GM21723 (cell line): ENCODE measurements around the gene KDM1A.

Source experiments
- ATAC-seq: cut with Tn5 transposase; IDR thresholded peaks from one replicate; pipeline ENCODE4 v1.9.1; 2021; ENCODE audit warnings: mild to moderate bottlenecking, moderate library complexity; ENCODE audit not compliant: unreplicated experiment

Gene KDM1A

GRCh38 chr1:23103001-23103889, 84.0 kb downstream of the KDM1A start:
- no peak for ATAC-seq

GRCh38 chr1:23108918-23109533, 89.8 kb downstream of the KDM1A start:
- ATAC-seq, result no peak

GRCh38 chr1:23110391-23110790, 91.1 kb downstream of the KDM1A start:
- ATAC-seq, result no peak

GRCh38 chr1:23111600-23112535, 92.6 kb downstream of the KDM1A start:
- ATAC-seq, result no peak

- ATAC-seq, result no peak
Observed at GRCh38 chr1:23114424-23115079, 95.3 kb downstream of the KDM1A start.

GRCh38 chr1:23116216-23116836, 97.1 kb downstream of the KDM1A start:
- ATAC-seq, result no peak

- ATAC-seq, result no peak
Observed at GRCh38 chr1:23116921-23117699, 97.8 kb downstream of the KDM1A start.

GRCh38 chr1:23118407-23118806, 99.1 kb downstream of the KDM1A start:
- no peak for ATAC-seq

- no peak for ATAC-seq
Observed at GRCh38 chr1:23118957-23119792, 99.9 kb downstream of the KDM1A start.

- ATAC-seq, result no peak
Observed at GRCh38 chr1:23120383-23120782, 101.1 kb downstream of the KDM1A start.

- no peak for ATAC-seq
Observed at GRCh38 chr1:23122023-23122748, 102.9 kb downstream of the KDM1A start.

- ATAC-seq, result no peak
Observed at GRCh38 chr1:23122796-23123195, 103.5 kb downstream of the KDM1A start.

- ATAC-seq, result no peak
Observed at GRCh38 chr1:23123528-23123927, 104.3 kb downstream of the KDM1A start.

- ATAC-seq, result no peak
Observed at GRCh38 chr1:23124259-23125026, 105.2 kb downstream of the KDM1A start.

GRCh38 chr1:23125489-23125888, 106.2 kb downstream of the KDM1A start:
- ATAC-seq, result no peak

- no peak for ATAC-seq
Observed at GRCh38 chr1:23126200-23126599, 106.9 kb downstream of the KDM1A start.

- no peak for ATAC-seq
Observed at GRCh38 chr1:23126801-23127200, 107.5 kb downstream of the KDM1A start.
